Stimulated activated CD8-positive, alpha-beta memory T cell treated with anti-CD3 and anti-CD28 coated beads, Interleukin-15, amount 100 ng/mL, for 48 hours (primary cell): ENCODE measurements around the gene APLP2.
"Not testable (repeated sequence)": the region's sequence is repeated elsewhere in the genome, so short reads cannot be mapped to it uniquely, and the experiment has no call there.

Experiments
- DNase-seq, 2 donors: peaks; one replicate each; pipeline ENCODE4 v3.0.0-alpha.2; 2020; ENCODE audit warnings: low read depth in 2 of 2

APLP2 gene

DNA sequence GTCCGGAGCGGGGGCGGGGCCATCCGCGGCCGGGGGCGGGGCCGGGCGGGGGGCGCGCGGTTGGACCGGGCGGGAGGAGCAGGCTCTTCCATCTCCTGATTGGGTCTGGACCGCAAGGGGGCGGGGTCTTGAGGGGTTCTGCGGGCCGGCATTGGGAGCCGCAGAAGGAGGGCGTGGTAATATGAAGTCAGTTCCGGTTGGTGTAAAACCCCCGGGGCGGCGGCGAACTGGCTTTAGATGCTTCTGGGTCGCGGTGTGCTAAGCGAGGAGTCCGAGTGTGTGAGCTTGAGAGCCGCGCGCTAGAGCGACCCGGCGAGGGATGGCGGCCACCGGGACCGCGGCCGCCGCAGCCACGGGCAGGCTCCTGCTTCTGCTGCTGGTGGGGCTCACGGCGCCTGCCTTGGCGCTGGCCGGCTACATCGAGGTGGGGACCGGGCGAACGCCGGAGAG lies at the start of gene APLP2:
APLP2 (plus strand) TSS at position 236 of the 450 bp plus-strand sequence; CDS start at position 320, 84 bp downstream.
- DNase-seq, result peak; percentile 94 to 95

DNA sequence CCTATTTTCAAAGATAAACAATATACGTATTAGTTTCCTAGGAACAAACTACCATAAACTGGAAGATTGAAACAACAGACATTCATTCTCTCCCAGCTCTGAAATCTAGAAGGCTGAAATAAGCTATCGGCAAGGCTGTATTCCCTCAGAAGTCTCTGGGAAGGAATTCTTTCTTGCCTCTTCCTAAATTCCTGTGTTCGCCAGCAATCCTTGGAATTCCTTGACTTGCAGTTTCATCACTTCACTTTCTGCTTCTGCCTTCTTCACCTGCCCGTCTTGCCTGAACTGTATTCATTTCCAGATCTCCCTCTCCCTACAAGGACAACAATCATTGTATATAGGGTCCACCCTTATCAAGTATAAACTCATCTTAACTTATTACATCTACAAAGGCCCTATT lies 49.4 kb upstream of the APLP2 start:
- DNase-seq, result no peak

GRCh38 chr11:130021606-130022005 lies 48.1 kb upstream of the APLP2 start:
- not testable (repeated sequence) for DNase-seq

GRCh38 chr11:130022799-130023198 lies 46.9 kb upstream of the APLP2 start:
- DNase-seq, result no peak

DNA sequence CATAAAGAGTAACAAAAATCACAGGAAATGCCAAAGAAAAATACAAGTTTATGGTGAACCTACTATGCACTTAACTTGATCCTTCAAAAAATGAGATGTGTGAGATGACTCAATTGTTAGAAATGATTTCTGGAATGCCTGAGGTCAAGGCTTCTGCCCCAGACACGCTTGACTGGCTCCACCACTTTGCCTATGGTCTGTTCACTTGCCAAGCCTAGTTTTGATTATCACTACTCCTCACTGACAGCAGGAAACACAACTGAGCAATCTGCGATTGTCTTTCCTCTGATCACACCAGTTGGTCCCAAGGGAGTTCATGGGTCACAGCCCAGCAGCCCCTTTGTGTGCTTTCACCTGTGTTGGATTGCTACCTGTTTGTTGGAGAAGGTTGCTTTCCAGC lies 46.5 kb upstream of the APLP2 start:
- DNase-seq, result no peak

DNA sequence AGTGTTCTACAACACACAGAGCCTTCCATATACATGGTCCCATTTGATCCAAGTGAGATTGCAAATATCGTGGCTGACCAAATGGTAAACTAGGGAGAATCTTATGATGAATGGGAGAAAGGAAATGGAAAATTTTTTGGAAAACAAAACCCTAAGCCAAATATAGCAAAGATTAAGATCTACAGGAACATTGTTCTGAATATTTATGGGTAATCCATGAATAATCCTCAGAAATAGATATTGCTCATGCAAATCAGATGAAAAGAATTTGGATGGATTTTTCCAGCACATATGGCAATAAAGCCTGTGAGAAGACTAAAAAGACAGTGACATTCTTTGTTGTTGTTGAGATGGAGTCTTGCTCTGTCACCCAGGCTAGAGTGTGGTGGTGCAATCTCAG lies 45.3 kb upstream of the APLP2 start:
- no peak for DNase-seq

DNA sequence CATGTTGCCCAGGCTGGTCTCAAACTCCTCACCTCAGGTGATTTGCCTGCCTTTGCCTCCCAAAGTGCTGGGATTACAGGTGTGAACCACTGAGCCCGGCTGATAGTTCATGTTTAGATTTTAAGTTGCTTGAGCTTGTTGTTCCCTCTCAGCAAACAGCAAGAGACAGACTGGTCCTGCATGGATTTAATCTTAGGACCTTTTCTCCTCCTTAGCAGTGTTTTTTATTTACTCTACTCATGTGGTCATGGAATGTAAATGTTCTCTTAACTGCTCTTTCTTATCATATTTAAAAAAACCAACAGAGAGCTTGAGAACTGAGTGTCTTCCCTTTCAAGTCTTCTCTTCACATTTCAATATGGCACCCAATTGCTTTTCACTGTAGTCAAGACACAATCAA lies 44.3 kb upstream of the APLP2 start:
- DNase-seq, result no peak

DNA sequence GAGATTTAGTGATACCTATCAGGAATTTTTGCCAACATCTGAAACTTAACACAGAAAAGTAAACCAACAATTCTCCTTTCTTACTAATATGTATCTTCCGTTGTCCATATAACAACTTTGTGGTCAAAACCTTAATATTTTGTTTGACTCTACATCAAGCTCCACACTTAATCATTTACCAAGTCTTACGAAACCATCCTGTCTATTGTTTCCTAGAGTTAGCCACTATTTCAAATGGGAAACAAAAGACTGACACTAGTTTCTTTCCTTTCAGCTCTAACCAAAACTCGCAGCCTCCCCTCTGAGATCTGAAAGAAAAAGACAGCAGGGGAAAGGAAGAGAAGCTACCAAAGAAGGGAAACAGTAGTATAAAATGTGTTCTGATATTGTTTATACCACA lies 40.6 kb upstream of the APLP2 start:
- no peak for DNase-seq

DNA sequence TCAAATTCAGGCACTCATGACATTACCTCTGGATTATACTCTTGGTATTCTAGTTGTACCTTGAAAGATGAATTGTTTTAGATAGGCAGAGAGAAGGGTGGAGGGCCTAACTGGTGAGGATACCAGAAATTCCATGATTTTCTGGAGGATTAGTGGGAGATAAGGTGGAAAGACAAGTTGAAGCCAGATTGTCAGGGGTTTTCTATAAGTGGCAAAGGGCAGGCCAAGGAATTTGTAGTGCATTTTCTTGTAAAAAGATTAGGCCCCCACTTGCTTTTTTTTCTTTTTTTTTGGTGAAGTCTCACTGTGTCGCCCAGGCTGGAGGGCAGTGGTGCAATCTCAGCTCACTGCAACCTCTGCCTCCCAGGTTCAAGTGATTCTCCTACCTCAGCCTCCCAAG lies 38.6 kb upstream of the APLP2 start:
- DNase-seq, result no peak

- no peak for DNase-seq
Measured at GRCh38 chr11:130031945-130032344, 37.7 kb upstream of the APLP2 start.

- DNase-seq, result no peak
Measured at GRCh38 chr11:130032931-130033330, 36.8 kb upstream of the APLP2 start.

DNA sequence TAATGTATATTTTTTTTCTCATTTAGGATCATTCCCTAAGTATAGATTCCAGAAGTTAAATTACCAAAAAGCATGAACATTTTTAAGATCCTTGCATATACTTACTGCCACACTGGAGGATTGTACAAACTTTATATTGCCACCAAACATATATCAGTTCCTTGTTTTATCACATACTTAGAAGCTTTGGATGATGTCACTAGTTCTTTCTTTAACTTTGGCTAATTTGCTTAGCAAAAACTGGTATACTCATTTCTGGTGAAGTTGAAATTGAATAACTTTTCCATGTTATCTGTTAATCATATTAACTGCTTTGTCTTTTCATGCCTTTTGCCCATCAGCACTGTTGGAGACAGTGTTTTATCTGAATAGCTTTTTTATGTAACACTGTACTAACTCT lies 35.5 kb upstream of the APLP2 start:
- DNase-seq, result no peak

DNA sequence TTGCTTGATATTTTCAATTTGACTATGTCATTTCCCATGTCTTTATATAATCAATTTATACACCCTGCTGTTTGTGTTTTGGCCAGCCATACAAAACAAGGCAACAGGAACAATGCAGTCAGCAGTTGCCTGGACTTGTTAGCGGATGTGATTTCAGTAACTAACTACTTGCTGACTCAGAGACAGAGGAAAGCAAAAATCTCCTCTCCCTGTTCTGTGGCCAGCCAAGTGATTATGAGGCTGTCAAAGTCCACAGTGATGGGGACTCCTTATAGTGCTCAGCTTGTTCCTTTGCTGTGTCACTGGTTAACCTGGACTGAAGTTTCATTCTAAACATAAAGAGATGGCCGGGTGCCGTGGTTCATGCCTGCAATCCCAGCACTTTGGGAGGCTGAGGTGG lies 32.6 kb upstream of the APLP2 start:
- DNase-seq, result no peak

GRCh38 chr11:130037881-130038585 lies 31.7 kb upstream of the APLP2 start:
- no peak for DNase-seq

DNA sequence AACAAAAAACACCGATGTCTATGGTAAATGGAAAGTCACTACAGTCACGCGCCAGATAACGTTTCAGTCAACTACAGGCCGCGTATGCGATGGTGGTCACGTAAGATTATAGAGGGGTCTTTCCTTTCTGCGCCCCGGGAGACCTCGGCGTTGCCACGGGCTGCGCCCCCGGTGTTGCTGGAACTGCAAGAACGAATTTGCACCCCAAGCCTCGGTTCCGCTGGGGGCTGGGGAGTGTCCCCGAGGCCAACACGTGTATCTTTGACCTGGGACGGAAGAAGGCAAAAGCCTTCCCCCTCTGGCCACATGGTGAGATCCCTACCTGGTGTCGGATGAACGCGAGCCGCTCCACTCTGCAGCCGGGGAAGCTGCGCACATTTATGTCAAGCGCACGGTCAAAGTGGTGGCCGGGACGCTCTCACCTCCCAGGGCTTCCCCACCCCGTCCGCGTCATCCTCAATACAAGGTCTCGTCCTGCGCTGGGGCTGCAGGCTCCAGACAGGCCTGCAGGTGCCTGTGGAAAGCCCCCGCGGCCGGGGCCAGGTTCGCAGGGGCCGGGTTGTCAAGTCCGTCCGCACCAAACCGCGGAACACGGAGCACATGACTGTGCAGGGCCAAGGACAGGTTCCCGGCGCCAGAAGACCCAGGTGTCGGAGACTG lies 29.3 kb upstream of the APLP2 start:
- DNase-seq, result no peak

- no peak for DNase-seq
Measured at GRCh38 chr11:130042093-130042591, 27.6 kb upstream of the APLP2 start.

- DNase-seq, result no peak
Measured at GRCh38 chr11:130043575-130043974, 26.1 kb upstream of the APLP2 start.

DNA sequence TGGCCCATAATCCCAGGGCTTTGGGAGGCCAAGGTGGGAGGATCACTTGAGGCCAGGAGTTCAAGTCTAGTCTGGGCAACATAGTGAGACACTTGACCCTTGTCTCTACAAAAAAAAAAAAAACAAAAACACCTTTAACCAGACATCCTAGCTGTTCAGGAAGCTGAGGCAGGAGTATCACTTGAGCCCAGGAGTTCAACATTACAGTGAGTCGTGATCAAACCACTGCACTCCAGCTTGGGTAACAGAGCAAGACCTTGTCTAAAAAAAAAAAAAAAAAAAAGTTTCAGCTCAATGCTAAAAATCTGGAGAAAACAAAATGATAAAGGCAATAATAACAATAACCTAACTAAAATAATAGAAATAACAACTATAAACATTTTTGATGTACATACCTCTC lies 22.6 kb upstream of the APLP2 start:
- no peak for DNase-seq

- DNase-seq, result no peak
Measured at GRCh38 chr11:130049328-130049771, 20.3 kb upstream of the APLP2 start.

- no peak for DNase-seq
Measured at GRCh38 chr11:130050257-130050656, 19.4 kb upstream of the APLP2 start.

DNA sequence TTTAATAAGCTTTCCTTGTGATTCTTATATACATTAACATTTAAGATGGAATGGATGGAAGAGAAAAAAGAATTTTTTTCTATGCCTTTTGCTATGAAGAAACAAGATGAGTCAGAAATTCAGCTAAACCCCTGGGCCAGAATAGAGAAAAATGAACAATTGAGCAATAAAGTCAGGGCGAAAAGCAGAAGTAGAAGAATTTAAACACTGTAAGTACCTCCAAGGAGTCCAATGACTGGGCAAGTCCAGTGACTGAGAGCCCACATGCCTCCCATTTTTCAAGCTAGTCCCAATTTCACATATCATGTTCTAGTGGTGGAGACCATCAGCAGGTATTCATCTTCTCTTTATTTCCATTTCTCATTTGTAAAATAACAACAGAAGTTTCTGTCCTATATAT lies 18.6 kb upstream of the APLP2 start:
- DNase-seq, result no peak

DNA sequence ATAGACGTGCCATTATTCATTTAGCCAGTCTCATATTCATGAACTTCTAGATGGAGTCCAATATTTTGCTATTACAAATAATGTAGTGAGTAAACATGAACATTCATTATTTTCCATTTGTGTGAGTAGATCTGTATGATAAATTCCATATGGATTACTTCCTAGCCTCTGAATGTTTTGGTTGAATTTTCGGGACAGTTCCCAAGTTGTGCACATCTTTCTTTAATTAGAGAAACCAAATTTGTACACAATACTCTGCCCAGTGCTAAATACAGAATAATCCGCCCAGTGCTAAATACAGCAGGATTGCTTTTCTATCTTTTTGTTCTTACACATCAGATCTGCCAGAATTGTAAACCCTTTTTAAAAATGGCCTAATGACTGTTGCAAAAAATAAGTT lies 17.1 kb upstream of the APLP2 start:
- DNase-seq, result no peak

DNA sequence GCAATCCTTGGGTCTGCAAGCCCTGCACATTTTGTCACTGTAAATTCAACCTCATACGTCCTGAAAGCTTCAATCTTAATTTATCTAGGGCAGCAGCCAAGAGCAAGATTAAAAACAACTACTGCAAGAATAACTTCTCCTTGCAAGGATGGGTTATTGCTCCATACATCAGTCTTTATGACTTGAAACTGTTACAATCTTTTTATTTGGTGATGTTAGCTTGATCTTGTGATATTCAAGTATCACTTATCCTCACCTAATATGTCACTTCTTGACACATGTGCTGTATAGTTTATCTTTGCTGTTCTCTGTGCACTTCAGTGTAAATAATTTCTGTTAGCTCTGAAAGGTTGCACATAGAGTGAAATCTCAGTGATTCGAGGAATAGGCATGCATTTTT lies 14.7 kb upstream of the APLP2 start:
- DNase-seq, result no peak
